A673 (cell line): ENCODE results near the gene PCNT. TPM values are rescaled to one million over a fixed set of nuclear protein-coding genes. Genes with fewer than 3 reads are reported as not detected.
A peak's percentile ranks its signal among the peaks of the same experiment; 100 is the strongest.

Source experiments
- BruUV-seq: library from RNA; stranded (reverse); fragments of 400-500 nt; replicated peaks from 2 replicates; lab custom pipeline; 2021; lab: Mats Ljungman, UMichigan
- CTCF ChIA-PET: fragments of 300-600 bp; sonication (Branson Sonifier 250); formaldehyde crosslinking; loops from one replicate; lab custom pipeline; 2022; ENCODE audit warnings: antibody characterized with exemption; lab: Charles Lee
- POLR2A ChIA-PET: fragments of 300-600 bp; sonication (Branson Sonifier 250); formaldehyde crosslinking; loops from one replicate; lab custom pipeline; 2022; ENCODE audit warnings: antibody characterized with exemption; ENCODE audit not compliant: low non-redundant PET; lab: Charles Lee
- DNase-seq: peaks from one replicate; pipeline ENCODE4 v3.0.0-alpha.2; 2015; ENCODE audit warnings: low spot score
- H3K27ac ChIP-seq: fragments of 200-600 bp; sonication (generic); 2 replicates; pipeline ENCODE4 v1.5.1; 2016; ENCODE audit warnings: mixed run types, low read depth, mild to moderate bottlenecking, mixed read lengths, antibody characterized with exemption, low read length; ENCODE audit not compliant: poor library complexity, severe bottlenecking
- H3K27me3 ChIP-seq: fragments of 200-600 bp; sonication (generic); replicated peaks from 2 replicates; pipeline ENCODE4 v1.6.1; 2017; ENCODE audit warnings: mixed run types, low read depth, mild to moderate bottlenecking, mixed read lengths, antibody characterized with exemption, low read length; ENCODE audit not compliant: insufficient read depth, poor library complexity
- H3K36me3 ChIP-seq: fragments of 200-600 bp; sonication (generic); 2 replicates; pipeline ENCODE4 v1.6.1; 2016; ENCODE audit warnings: mixed run types, mild to moderate bottlenecking, mixed read lengths, antibody characterized with exemption, low read length; ENCODE audit not compliant: insufficient read depth, poor library complexity, severe bottlenecking
- H3K4me1 ChIP-seq: fragments of 200-600 bp; sonication (generic); 2 replicates; pipeline ENCODE4 v1.6.1; 2017; ENCODE audit warnings: mixed run types, mild to moderate bottlenecking, mixed read lengths, antibody characterized with exemption, low read length; ENCODE audit not compliant: insufficient read depth, poor library complexity, severe bottlenecking
- H3K4me3 ChIP-seq: fragments of 200-600 bp; sonication (generic); 2 replicates; pipeline ENCODE4 v1.5.1; 2016; ENCODE audit warnings: low read depth, mixed run types, mild to moderate bottlenecking, mixed read lengths, low read length; ENCODE audit not compliant: poor library complexity, severe bottlenecking
- H3K9me3 ChIP-seq: fragments of 200-600 bp; sonication (generic); 2 replicates; pipeline ENCODE4 v1.6.1; 2016; ENCODE audit warnings: mixed run types, low read depth, mild to moderate bottlenecking, mixed read lengths, antibody characterized with exemption, low read length; ENCODE audit not compliant: poor library complexity, severe bottlenecking
- CTCF ChIP-seq: fragments of 300-800, 200-600 bp; sonication (generic); conservative IDR thresholded peaks from 2 replicates; pipeline ENCODE4 v1.5.1; 2017; ENCODE audit warnings: low read depth, mild to moderate bottlenecking, antibody characterized with exemption, low read length, moderate library complexity, mixed read lengths
- EZH2 ChIP-seq: fragments of 200-600 bp; sonication (generic); IDR thresholded peaks from 2 replicates; pipeline ENCODE4 v1.6.1; 2017; ENCODE audit warnings: borderline replicate concordance, low read depth, mild to moderate bottlenecking, mixed read lengths, antibody characterized with exemption, low read length; ENCODE audit not compliant: poor library complexity, severe bottlenecking
- intact Hi-C: fragments of 100-400 bp; cut with micrococcal nuclease; formaldehyde crosslinking; loops from one replicate; pipeline ENCODE4 v1.10.0; 2022; ENCODE audit not compliant: unreplicated experiment
- total RNA-seq: library from RNA; stranded (reverse); gene quantifications from 2 replicates; pipeline ENCODE4 v1.2.3, GENCODE V29; 2021

The PCNT gene
- total RNA-seq, 1 experiment from 2014 or later, result 66.4 TPM

GRCh38 chr21:46454634-46455390, 130.9 kb downstream of the PCNT start:
- TF ChIP-seq EZH2 (no peak), CTCF (no peak)
- BruUV-seq, result no TSS peak
- intact Hi-C loops, result no loop called here
- Histone ChIP-seq H3K27ac (no peak overlapping the region), H3K9me3 (no peaks in the 10 kb centered on the region), H3K27me3 (no peaks in the 10 kb centered on the region), H3K36me3 (peaks cover 10% of the 10 kb centered on the region), H3K4me1 (peaks cover 23% of the 10 kb centered on the region), H3K4me3 (no peak overlapping the region)
- DNase-seq, result no peak
- CTCF ChIA-PET, result no interaction called here
- POLR2A ChIA-PET, result no interaction called here

- Histone ChIP-seq H3K9me3 (no peaks in the 10 kb centered on the region), H3K27me3 (no peaks in the 10 kb centered on the region), H3K36me3 (peaks cover 10% of the 10 kb centered on the region), H3K4me1 (peaks cover 29% of the 10 kb centered on the region), H3K27ac (peak overlapping the region; percentile 24), H3K4me3 (no peak overlapping the region)
- DNase-seq, result peak; percentile 66
- POLR2A ChIA-PET, result no interaction called here
- no TSS peak for BruUV-seq
- no peak for TF ChIP-seq EZH2
- no peak for TF ChIP-seq CTCF
- CTCF ChIA-PET, result no interaction called here
- intact Hi-C loops, result no loop called here
Observed at GRCh38 chr21:46455575-46456385, 131.8 kb downstream of the PCNT start.

- Histone ChIP-seq H3K4me1 (peaks cover 29% of the 10 kb centered on the region), H3K27ac (no peak overlapping the region), H3K4me3 (no peak overlapping the region), H3K27me3 (no peaks in the 10 kb centered on the region), H3K36me3 (peaks cover 10% of the 10 kb centered on the region), H3K9me3 (no peaks in the 10 kb centered on the region)
- no TSS peak for BruUV-seq
- intact Hi-C loops, result no loop called here
- ChIA-PET POLR2A (no interaction called here), CTCF (no interaction called here)
- no peak for DNase-seq
- TF ChIP-seq EZH2, result no peak
- TF ChIP-seq CTCF, result no peak
Observed at GRCh38 chr21:46456750-46457149, 132.8 kb downstream of the PCNT start.
